Fibroblast of villous mesenchyme (primary cell): ENCODE data around the gene RIMBP3C. TPM values are rescaled to one million over a fixed set of nuclear protein-coding genes. Genes with fewer than 3 reads are reported as not detected.
"Not testable (repeated sequence)": the region's sequence is repeated elsewhere in the genome, so short reads cannot be mapped to it uniquely, and the experiment has no call there.

Source experiments
- DNase-seq: peaks from one replicate; pipeline ENCODE4 v3.0.0-alpha.2; 2010; ENCODE audit warnings: low read depth
- H3K4me3 ChIP-seq: 2 replicates; pipeline ENCODE4 v1.5.1; 2011; ENCODE audit warnings: low read depth, mild to moderate bottlenecking, low read length
- CTCF ChIP-seq: IDR thresholded peaks from 2 replicates; pipeline ENCODE4 v1.5.1; 2012; ENCODE audit warnings: low read depth, mild to moderate bottlenecking, low read length; ENCODE audit not compliant: insufficient read depth
- total RNA-seq: library from RNA; depleted of rRNA; stranded (reverse); fragments of >200 nt; gene quantifications from 2 replicates; pipeline ENCODE4 v1.2.3, GENCODE V29; 2012

Gene RIMBP3C
- total RNA-seq, 1 donor = 0.43 TPM

- DNase-seq = no peak
- no peak for TF ChIP-seq CTCF
- H3K4me3 ChIP-seq = no peak overlapping the region
Observed at GRCh38 chr22:21582801-21583740, 31.8 kb upstream of the RIMBP3C start.

GRCh38 chr22:21581009-21581713 lies 29.9 kb upstream of the RIMBP3C start:
- not testable (repeated sequence) for DNase-seq, H3K4me3 ChIP-seq

DNA sequence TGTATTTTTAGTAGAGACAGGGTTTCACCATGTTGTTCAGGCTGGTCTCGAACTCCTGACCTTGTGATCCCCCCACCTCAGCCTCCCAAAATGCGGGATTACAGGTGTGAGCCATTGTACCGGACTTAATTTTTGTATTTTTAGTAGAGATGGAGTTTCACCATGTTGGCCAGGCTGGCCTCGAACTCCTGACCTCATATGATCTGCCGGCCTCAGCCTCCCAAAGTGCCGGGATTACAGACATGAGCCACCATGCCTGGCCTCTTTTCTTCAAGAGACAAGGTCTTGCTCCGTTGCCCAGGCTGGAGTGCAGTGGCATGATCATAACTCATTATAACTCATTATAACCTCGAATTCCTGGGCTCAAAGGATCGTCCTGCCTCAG lies 29.4 kb upstream of the RIMBP3C start:
- H3K4me3 ChIP-seq, DNase-seq: not testable (repeated sequence)

DNA sequence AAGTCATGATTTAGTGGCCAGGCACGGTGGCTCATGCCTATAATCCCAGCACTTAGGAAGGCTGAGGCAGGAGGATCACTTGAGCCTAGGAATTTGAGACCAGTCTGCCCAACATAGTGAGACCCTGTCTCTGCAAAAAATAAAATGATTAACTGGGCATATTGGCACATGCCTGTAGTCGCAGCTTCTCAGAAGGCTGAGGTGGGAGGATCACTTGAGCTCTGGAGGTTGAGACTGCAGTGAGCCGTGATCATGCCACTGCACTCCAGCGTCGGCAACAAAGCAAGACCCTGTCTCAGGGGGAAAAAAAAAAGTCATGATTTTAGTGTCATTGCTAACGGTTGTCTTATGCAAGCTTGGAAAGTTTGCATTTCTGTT lies 28.2 kb upstream of the RIMBP3C start:
- DNase-seq = no peak
- H3K4me3 ChIP-seq = no peak overlapping the region
- no peak for TF ChIP-seq CTCF

DNA sequence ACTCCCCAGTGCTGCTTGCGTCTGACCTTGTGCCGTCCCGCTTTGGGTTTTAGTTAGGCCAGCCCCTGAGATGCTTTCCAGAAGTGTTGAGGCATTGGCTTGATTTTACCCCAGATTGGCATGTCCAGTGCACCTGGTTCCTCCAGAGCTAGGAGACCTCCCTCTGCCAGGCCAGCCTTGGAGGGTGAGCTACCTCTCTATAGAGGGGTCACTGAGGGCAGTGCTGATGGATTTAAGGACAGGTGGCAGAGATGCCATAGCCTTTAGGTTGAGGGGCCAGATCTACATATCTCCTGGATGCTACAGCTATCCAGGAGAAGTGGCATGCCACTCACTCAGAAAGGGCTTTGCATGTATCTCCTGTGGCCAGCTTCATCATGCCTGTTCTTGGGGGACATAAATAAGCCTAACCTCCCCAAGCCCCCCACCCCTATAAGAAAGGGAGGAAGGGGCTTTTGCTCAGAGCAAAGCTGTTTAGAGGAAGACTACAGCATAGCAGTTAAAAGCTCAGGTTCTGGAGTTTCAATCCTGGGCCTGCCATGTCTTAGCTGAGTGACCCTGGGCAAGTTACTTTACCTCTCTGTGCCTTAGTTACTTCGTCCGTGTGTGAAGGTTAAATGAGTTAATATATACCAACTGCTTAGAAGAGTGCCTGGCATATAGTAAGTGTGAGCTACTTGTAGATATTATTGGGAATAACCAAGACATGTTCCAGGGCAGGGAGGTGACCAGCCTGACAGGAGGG lies 22.7 kb upstream of the RIMBP3C start:
- no peak for TF ChIP-seq CTCF

GRCh38 chr22:21573293-21573734 lies 22.1 kb upstream of the RIMBP3C start:
- DNase-seq = no peak
- TF ChIP-seq CTCF = no peak
- H3K4me3 ChIP-seq = no peak overlapping the region

More for the DNA sequence above, 22.7 kb upstream of the RIMBP3C start:
- H3K4me3 ChIP-seq = no peak overlapping the region
- DNase-seq = no peak

- no peak overlapping the region for H3K4me3 ChIP-seq
- no peak for TF ChIP-seq CTCF
- no peak for DNase-seq
Observed at GRCh38 chr22:21571679-21572078, 20.4 kb upstream of the RIMBP3C start.
